ENCODE results near the gene PRG3.

PRG3 gene

DNA sequence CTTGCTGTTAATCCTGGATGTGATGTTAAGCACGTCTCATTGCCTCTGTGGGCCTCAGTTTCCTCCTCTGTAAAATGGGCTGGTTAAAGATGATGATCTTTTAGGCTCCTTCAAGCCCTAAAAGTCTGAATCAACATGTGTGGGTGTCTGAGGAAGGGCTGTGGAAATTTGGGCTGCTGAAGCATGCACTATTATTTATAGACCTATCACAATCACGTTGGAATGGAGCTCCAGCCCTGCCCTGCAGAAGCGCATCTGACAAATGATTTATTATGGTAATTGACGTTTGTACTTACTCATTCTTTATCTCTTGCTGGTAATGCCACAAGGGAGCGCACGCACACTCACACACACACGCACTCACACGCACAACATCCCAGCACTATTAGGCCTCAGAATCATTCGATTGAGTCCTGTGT lies 22.4 kb downstream of the PRG3 start:
- Histone ChIP-seq H3K9me3 (ENCODE audit: control insufficient read depth, insufficient read depth, low read length) (no peaks in the 10 kb centered on the region), H3K36me3 (ENCODE audit: control insufficient read depth, insufficient read depth, low read length) (no peaks in the 10 kb centered on the region), H3K9ac (ENCODE audit: low read depth, low read length) (no peak overlapping the region), H3K27me3 (ENCODE audit: control insufficient read depth, insufficient read depth, low read length) (no peaks in the 10 kb centered on the region), H3K4me1 (ENCODE audit: control insufficient read depth, insufficient read depth, low read length) (peaks cover 10% of the 10 kb centered on the region), H3K4me3 (ENCODE audit: low read depth, low read length) (no peak overlapping the region), H3K27ac (ENCODE audit: low read depth, low read length) (no peak overlapping the region)

DNA sequence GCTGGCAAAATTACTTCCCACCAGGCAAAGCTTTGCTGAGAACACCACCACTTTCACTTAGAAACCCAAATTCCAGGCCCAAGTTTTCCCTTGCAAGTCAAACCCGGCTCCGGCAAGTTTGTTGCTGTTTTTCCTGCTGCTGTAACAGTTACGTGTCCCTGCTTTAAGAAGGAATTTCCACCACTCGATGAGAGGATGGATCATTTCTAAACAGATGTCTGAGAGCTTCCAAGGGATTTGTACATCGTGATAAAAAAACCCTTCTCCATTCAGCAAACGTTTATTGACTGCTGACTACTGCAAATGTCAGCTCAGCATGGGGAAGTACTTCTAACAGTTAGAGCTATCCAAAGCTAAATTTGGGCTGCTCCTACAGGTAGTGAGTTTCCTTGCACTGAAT lies 23.1 kb downstream of the PRG3 start:
- Histone ChIP-seq H3K4me1 (ENCODE audit: control insufficient read depth, insufficient read depth, low read length) (peaks cover 15% of the 10 kb centered on the region), H3K9ac (ENCODE audit: low read depth, low read length) (no peak overlapping the region), H3K27ac (ENCODE audit: low read depth, low read length) (no peak overlapping the region), H3K4me3 (ENCODE audit: low read depth, low read length) (no peak overlapping the region), H3K27me3 (ENCODE audit: control insufficient read depth, insufficient read depth, low read length) (no peaks in the 10 kb centered on the region), H3K9me3 (ENCODE audit: control insufficient read depth, insufficient read depth, low read length) (no peaks in the 10 kb centered on the region), H3K36me3 (ENCODE audit: control insufficient read depth, insufficient read depth, low read length) (no peaks in the 10 kb centered on the region)

DNA sequence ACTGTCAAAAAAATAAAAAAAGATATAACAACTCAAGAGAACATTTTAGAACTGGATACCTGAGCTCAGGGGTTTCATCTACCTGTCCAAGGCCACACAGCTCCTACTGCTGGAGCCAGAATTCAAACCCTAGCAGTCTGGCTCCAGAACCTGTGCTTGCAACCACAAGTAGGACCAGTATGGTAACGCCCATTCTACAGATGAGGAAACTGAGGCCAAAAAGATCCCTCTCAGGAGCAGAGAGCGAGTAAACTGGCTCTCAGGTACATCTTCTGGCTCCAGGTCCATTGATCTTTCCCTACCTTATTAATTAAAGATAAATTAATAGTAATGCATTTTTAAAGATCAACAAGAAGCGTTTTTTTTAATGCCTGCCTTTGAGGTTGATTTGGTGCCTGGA lies 23.6 kb downstream of the PRG3 start:
- Histone ChIP-seq H3K4me1 (ENCODE audit: control insufficient read depth, insufficient read depth, low read length) (peaks cover 15% of the 10 kb centered on the region), H3K9ac (ENCODE audit: low read depth, low read length) (no peak overlapping the region), H3K27ac (ENCODE audit: low read depth, low read length) (no peak overlapping the region), H3K36me3 (ENCODE audit: control insufficient read depth, insufficient read depth, low read length) (no peaks in the 10 kb centered on the region), H3K4me3 (ENCODE audit: low read depth, low read length) (no peak overlapping the region), H3K9me3 (ENCODE audit: control insufficient read depth, insufficient read depth, low read length) (no peaks in the 10 kb centered on the region), H3K27me3 (ENCODE audit: control insufficient read depth, insufficient read depth, low read length) (no peaks in the 10 kb centered on the region)

DNA sequence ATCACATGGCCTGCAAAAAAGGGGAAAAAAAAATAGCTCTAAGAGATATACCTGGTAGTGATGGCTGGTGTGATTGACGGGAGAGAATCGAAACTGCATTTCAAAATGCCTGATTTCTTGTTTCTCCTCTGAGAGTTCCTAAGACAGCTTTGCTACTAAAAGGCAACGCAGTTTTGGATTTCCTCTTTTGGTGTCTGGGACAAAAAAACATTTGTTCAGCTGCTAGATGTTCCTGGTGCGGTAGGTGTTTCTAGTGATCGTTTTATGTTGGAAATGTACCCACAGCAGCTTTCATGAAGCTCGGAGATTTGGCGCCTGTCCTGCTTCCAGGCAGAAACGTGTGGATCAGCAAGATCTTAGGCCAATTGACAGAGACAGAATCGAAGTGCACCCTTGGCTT lies 24.7 kb downstream of the PRG3 start:
- Histone ChIP-seq H3K9me3 (ENCODE audit: control insufficient read depth, insufficient read depth, low read length) (no peaks in the 10 kb centered on the region), H3K36me3 (ENCODE audit: control insufficient read depth, insufficient read depth, low read length) (no peaks in the 10 kb centered on the region), H3K9ac (ENCODE audit: low read depth, low read length) (no peak overlapping the region), H3K4me3 (ENCODE audit: low read depth, low read length) (no peak overlapping the region), H3K4me1 (ENCODE audit: control insufficient read depth, insufficient read depth, low read length) (peaks cover 15% of the 10 kb centered on the region), H3K27ac (ENCODE audit: low read depth, low read length) (no peak overlapping the region), H3K27me3 (ENCODE audit: control insufficient read depth, insufficient read depth, low read length) (no peaks in the 10 kb centered on the region)

DNA sequence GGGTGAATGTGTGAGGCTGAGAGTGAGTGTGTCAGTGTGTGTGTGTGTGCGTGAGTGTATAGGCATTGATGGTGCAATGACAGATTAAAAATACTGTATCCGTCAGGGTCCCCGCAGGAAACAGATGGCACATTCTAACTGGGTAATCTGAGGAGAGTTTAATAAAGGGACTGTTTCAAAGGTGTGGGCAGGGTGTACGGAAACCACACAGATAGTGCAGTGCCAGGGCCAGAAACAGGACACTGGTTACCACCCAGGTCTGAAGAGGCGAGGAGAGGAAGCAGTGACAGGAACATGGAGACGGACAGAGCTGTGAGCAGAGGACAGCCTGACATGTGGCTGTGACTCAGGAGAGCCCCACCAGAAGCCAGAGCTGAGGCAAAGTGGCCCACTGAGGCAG lies 26.3 kb downstream of the PRG3 start:
- H3K4me1 ChIP-seq (ENCODE audit: control insufficient read depth, insufficient read depth, low read length), result peaks cover 10% of the 10 kb centered on the region; the same call in 1 of the 2 replicates
- H3K27me3 ChIP-seq (ENCODE audit: control insufficient read depth, insufficient read depth, low read length), result no peaks in the 10 kb centered on the region
- H3K9ac ChIP-seq (ENCODE audit: low read depth, low read length), result no peak overlapping the region
- H3K36me3 ChIP-seq (ENCODE audit: control insufficient read depth, insufficient read depth, low read length), result no peaks in the 10 kb centered on the region
- no peak overlapping the region for H3K4me3 ChIP-seq (ENCODE audit: low read depth, low read length)
- no peaks in the 10 kb centered on the region for H3K9me3 ChIP-seq (ENCODE audit: control insufficient read depth, insufficient read depth, low read length)
- no peak overlapping the region for H3K27ac ChIP-seq (ENCODE audit: low read depth, low read length)

DNA sequence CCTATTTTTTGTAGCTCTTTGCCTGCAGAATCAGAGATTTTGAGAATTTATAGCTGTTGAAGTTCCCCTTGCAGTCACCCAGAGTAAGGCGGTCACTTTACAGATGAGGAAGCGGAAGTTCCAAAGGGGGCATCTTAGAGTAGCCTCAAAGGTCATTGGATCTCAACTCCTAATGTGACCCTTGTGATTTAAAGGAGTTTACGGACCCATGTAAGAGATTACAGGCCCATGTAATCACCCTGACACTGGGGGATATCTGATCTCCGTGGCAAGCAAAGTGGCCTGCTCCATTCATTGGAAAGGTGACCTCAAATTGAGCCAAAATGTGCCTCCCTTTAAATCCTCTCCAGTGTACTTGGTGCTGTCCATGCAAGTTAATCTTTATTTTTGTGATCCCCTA lies 27.1 kb downstream of the PRG3 start:
- Histone ChIP-seq H3K9me3 (ENCODE audit: control insufficient read depth, insufficient read depth, low read length) (no peaks in the 10 kb centered on the region), H3K4me1 (ENCODE audit: control insufficient read depth, insufficient read depth, low read length) (peaks cover 5% of the 10 kb centered on the region; the same call in 1 of the 2 replicates), H3K36me3 (ENCODE audit: control insufficient read depth, insufficient read depth, low read length) (no peaks in the 10 kb centered on the region), H3K9ac (ENCODE audit: low read depth, low read length) (no peak overlapping the region), H3K27me3 (ENCODE audit: control insufficient read depth, insufficient read depth, low read length) (no peaks in the 10 kb centered on the region), H3K4me3 (ENCODE audit: low read depth, low read length) (no peak overlapping the region), H3K27ac (ENCODE audit: low read depth, low read length) (no peak overlapping the region)

DNA sequence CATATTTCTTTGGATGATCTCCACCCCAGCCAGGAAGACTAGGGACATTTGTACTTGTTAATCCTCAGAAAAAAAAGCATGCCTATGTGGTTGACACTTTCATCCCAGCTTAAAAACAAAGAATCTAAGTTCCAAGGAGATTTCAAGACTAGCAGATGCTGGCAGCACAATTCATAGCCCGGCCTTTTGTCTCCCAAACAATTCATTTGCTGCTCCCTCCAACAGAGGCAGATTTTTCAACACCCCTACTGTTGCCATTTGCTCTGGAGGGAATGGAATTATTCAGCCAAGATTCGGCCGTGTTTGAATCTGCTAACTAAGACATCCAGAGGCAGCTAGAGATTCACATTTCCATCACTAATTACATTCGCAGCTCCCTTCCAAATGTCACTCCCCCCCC lies 27.5 kb downstream of the PRG3 start:
- H3K27me3 ChIP-seq (ENCODE audit: control insufficient read depth, insufficient read depth, low read length), result no peaks in the 10 kb centered on the region
- peaks cover 5% of the 10 kb centered on the region; the same call in 1 of the 2 replicates for H3K4me1 ChIP-seq (ENCODE audit: control insufficient read depth, insufficient read depth, low read length)
- no peaks in the 10 kb centered on the region for H3K36me3 ChIP-seq (ENCODE audit: control insufficient read depth, insufficient read depth, low read length)
- no peak overlapping the region for H3K9ac ChIP-seq (ENCODE audit: low read depth, low read length)
- H3K4me3 ChIP-seq (ENCODE audit: low read depth, low read length), result no peak overlapping the region
- no peaks in the 10 kb centered on the region for H3K9me3 ChIP-seq (ENCODE audit: control insufficient read depth, insufficient read depth, low read length)
- H3K27ac ChIP-seq (ENCODE audit: low read depth, low read length), result no peak overlapping the region

DNA sequence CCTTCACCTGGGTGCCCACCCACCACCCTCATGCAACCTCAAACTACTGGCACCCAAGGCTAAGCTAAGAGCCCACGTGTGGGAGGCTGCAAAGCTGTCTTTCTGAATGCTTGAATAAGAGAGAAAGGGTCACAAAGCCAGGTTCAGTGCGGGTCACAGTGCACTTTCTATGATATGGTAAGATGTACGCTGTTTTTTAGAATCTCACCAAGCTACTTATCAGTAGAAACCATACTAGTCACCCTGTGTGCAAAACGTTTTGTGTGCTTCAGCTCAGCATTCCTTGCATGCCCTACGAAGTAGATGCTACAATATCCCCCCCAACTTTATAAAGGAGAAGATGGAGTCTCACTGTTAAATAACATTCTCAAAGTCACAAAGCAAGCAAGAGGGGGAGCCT lies 27.9 kb downstream of the PRG3 start:
- no peak overlapping the region for H3K4me3 ChIP-seq (ENCODE audit: low read depth, low read length)
- no peaks in the 10 kb centered on the region for H3K9me3 ChIP-seq (ENCODE audit: control insufficient read depth, insufficient read depth, low read length)
- H3K4me1 ChIP-seq (ENCODE audit: control insufficient read depth, insufficient read depth, low read length), result peaks cover 5% of the 10 kb centered on the region; the same call in 1 of the 2 replicates
- peaks cover 1% of the 10 kb centered on the region; the same call in 1 of the 2 replicates for H3K27me3 ChIP-seq (ENCODE audit: control insufficient read depth, insufficient read depth, low read length)
- H3K27ac ChIP-seq (ENCODE audit: low read depth, low read length), result no peak overlapping the region
- no peaks in the 10 kb centered on the region for H3K36me3 ChIP-seq (ENCODE audit: control insufficient read depth, insufficient read depth, low read length)
- H3K9ac ChIP-seq (ENCODE audit: low read depth, low read length), result no peak overlapping the region

DNA sequence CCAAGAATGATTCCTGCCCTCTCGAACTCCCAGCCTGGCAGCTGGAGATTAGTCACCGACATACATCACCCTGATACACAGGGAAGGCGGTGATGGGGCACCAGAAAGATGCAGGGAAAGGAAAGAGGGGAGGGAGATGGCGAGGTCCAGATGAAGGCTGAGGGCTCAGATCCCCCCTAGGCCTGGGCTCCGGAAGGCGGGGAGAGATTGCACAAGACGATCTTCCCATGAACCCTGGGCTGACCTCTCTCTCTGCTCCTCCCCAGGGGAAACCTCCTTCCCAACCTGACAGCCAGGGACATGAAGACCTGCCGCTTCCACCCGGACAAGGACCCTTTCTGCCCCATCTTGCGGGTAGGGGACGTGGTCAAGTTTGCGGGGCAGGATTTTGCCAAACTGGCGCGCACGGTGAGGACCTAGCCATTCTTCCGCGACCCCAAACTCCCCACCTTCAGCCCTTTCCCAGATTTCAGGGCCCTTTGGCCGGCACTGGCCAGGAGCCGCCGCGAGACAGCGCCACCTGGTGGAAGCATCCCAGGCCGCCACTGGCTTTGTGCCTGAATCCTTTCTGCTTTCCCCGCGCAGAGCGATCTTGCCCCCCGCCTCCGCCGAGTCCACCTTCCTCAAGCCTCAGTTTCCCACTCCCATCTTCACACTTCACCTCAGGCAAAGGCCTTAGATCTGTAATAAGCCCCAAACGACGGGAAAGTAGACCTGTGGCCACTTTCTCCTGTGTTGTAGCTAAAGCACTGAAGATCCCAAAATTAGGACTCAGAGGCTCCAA lies 31.3 kb downstream of the PRG3 start:
- Histone ChIP-seq H3K27ac (ENCODE audit: low read depth, low read length) (no peak overlapping the region), H3K4me3 (ENCODE audit: low read depth, low read length) (peak overlapping the region; percentile 54)

DNA sequence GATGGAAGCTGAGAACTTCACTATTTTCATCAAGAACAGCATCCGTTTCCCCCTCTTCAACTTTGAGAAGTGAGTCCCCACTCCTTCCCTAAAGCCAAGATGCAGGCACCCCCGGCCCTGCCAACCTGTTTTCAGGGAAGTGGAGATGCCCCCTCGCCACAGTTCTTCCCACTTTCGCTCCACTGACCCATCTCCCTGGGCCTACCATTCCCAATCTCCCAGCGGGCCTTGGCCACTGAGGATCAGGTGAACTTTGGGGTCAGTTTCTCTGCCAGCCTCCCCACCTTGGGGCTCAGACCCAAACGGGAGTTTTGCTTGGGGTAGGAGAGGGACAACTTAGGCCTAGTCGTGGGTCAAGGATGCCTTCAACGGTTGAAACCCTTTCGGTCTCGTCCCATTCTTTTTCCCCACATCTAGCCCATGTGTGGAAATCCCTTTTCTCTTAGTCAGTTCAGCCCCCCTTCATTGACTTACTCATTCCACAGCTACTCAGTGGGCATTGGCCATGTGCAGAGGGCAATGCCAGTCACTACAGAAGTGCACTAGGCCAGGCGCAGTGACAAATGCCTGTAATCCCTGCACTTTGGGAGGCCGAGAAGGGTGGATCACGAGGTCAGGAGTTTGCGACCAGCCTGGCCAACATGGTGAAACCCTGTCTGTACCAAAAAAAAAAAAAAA lies 32.2 kb downstream of the PRG3 start:
- no peak overlapping the region for H3K9ac ChIP-seq (ENCODE audit: low read depth, low read length)
- no peak overlapping the region for H3K27ac ChIP-seq (ENCODE audit: low read depth, low read length)
- H3K36me3 ChIP-seq (ENCODE audit: control insufficient read depth, insufficient read depth, low read length), result no peaks in the 10 kb centered on the region
- H3K27me3 ChIP-seq (ENCODE audit: control insufficient read depth, insufficient read depth, low read length), result peaks cover 11% of the 10 kb centered on the region; the same call in 1 of the 2 replicates
- no peak overlapping the region for H3K4me3 ChIP-seq (ENCODE audit: low read depth, low read length)
- H3K4me1 ChIP-seq (ENCODE audit: control insufficient read depth, insufficient read depth, low read length), result peaks cover 10% of the 10 kb centered on the region
- H3K9me3 ChIP-seq (ENCODE audit: control insufficient read depth, insufficient read depth, low read length), result no peaks in the 10 kb centered on the region

More for the DNA sequence above, 31.3 kb downstream of the PRG3 start:
- Histone ChIP-seq H3K4me1 (ENCODE audit: control insufficient read depth, insufficient read depth, low read length) (peaks cover 8% of the 10 kb centered on the region), H3K9me3 (ENCODE audit: control insufficient read depth, insufficient read depth, low read length) (no peaks in the 10 kb centered on the region), H3K36me3 (ENCODE audit: control insufficient read depth, insufficient read depth, low read length) (no peaks in the 10 kb centered on the region), H3K9ac (ENCODE audit: low read depth, low read length) (no peak overlapping the region), H3K27me3 (ENCODE audit: control insufficient read depth, insufficient read depth, low read length) (peaks cover 10% of the 10 kb centered on the region; the same call in 1 of the 2 replicates)

DNA sequence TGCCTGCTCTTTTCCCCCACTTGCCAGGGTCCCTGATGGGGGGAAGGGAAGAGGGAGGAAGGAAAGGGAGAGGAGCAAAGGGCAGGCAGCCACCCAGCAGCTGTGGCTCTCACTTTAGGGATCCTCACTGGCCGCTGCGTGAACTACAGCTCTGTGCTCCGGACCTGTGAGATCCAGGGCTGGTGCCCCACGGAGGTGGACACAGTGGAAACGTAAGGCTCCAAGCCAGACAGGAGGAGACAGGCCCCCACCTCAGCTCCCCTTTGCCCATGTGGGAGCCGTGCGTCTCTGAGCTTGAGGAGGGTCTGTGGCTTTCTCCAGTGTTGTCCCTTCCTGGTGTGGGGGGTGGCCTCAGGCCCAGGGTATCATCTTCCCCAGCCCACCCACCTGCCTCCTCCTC lies 32.9 kb downstream of the PRG3 start:
- H3K9me3 ChIP-seq (ENCODE audit: control insufficient read depth, insufficient read depth, low read length), result no peaks in the 10 kb centered on the region
- H3K27me3 ChIP-seq (ENCODE audit: control insufficient read depth, insufficient read depth, low read length), result peaks cover 11% of the 10 kb centered on the region; the same call in 1 of the 2 replicates
- H3K4me3 ChIP-seq (ENCODE audit: low read depth, low read length), result no peak overlapping the region
- H3K4me1 ChIP-seq (ENCODE audit: control insufficient read depth, insufficient read depth, low read length), result peaks cover 13% of the 10 kb centered on the region
- no peak overlapping the region for H3K9ac ChIP-seq (ENCODE audit: low read depth, low read length)
- H3K36me3 ChIP-seq (ENCODE audit: control insufficient read depth, insufficient read depth, low read length), result no peaks in the 10 kb centered on the region
- H3K27ac ChIP-seq (ENCODE audit: low read depth, low read length), result no peak overlapping the region
